Fibroblast of skin of scalp (primary cell): Measurements from ENCODE around the gene C16orf95.

Experiments
- DNase-seq: peaks from one replicate; pipeline ENCODE4 v3.0.0-alpha.2; 2013

Gene C16orf95

GRCh38 chr16:87314990-87315420 lies 2.2 kb downstream of the C16orf95 start:
- DNase-seq, result no peak

- no peak for DNase-seq
Measured at GRCh38 chr16:87312008-87312407, 5.2 kb downstream of the C16orf95 start.

- DNase-seq, result no peak
Measured at GRCh38 chr16:87311387-87311786, 5.8 kb downstream of the C16orf95 start.

- DNase-seq, result no peak
Measured at GRCh38 chr16:87310610-87311009, 6.6 kb downstream of the C16orf95 start.

- DNase-seq, result no peak
Measured at GRCh38 chr16:87309620-87310525, 7.3 kb downstream of the C16orf95 start.

- no peak for DNase-seq
Measured at GRCh38 chr16:87308826-87309225, 8.4 kb downstream of the C16orf95 start.

- DNase-seq, result no peak
Measured at GRCh38 chr16:87306516-87306915, 10.7 kb downstream of the C16orf95 start.

- peak; percentile 82 for DNase-seq
Measured at GRCh38 chr16:87305505-87306391, 11.4 kb downstream of the C16orf95 start.

GRCh38 chr16:87304951-87305350 lies 12.2 kb downstream of the C16orf95 start:
- no peak for DNase-seq

GRCh38 chr16:87303962-87304521 lies 13.2 kb downstream of the C16orf95 start:
- DNase-seq, result no peak

GRCh38 chr16:87303431-87303930 lies 13.7 kb downstream of the C16orf95 start:
- DNase-seq, result no peak

GRCh38 chr16:87298857-87299465 lies 18.2 kb downstream of the C16orf95 start:
- DNase-seq, result no peak

- peak; percentile 37 for DNase-seq
Measured at GRCh38 chr16:87297918-87298631, 19.1 kb downstream of the C16orf95 start.

- DNase-seq, result no peak
Measured at GRCh38 chr16:87297407-87297806, 19.8 kb downstream of the C16orf95 start.

GRCh38 chr16:87295661-87296531 lies 21.3 kb downstream of the C16orf95 start:
- no peak for DNase-seq

- DNase-seq, result no peak
Measured at GRCh38 chr16:87295259-87295658, 21.9 kb downstream of the C16orf95 start.

- no peak for DNase-seq
Measured at GRCh38 chr16:87293990-87294389, 23.2 kb downstream of the C16orf95 start.

GRCh38 chr16:87291944-87292343 lies 25.2 kb downstream of the C16orf95 start:
- DNase-seq, result no peak

GRCh38 chr16:87288753-87289362 lies 28.3 kb downstream of the C16orf95 start:
- DNase-seq, result peak; percentile 72
